IPS DF 4.7 (cell line): ENCODE measurements around the gene DUSP11.
A peak's percentile ranks its signal among the peaks of the same experiment; 100 is the strongest.
"Not testable (repeated sequence)": the region's sequence is repeated elsewhere in the genome, so short reads cannot be mapped to it uniquely, and the experiment has no call there.

Experiments
- DNase-seq: peaks from one replicate; pipeline ENCODE4 v3.0.0-alpha.2; 2013; ENCODE audit warnings: low spot score; ENCODE audit errors: extremely low read depth

Gene DUSP11

DNA sequence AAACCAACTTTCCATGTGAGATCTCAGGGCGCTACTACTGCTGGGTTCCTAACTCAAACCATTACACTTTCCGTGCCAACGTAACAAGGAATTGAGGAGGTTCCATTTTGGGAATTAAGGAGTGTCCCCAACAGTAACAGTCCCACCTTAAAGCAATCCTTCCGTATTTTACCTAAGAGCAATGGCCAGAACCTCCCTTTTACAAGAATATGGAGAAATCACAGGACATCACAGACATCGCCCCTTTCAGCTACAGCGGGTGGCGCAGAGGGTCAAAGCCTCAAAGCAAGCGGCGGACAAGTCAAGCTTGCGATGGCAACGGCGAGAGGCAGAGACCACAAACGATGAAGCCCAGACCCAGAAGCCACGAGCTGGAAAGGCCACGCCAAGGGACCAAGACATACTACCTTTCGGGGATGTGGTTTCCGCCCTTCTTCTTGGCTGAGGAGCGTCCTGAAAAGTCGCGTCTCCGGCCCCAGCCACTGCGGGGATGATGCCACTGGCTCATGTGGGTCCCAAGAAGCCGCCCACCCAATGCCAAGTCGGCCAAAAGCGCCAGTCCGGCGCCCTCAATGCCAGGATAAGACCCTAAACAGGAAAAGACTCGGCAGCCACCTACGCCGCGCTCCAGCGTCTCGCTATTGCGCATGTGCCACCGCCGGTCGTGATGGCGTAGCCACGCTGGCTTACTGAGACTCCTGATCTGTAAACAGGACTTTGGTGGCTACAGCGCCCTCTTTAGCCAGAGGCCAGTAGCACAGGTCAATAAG, at the start of gene DUSP11:
TSS of gene DUSP11 (minus strand) at position 637 of the 770 bp plus-strand sequence. CDS start at position 508, 129 bp downstream.
- DNase-seq = peak; percentile 79

DNA sequence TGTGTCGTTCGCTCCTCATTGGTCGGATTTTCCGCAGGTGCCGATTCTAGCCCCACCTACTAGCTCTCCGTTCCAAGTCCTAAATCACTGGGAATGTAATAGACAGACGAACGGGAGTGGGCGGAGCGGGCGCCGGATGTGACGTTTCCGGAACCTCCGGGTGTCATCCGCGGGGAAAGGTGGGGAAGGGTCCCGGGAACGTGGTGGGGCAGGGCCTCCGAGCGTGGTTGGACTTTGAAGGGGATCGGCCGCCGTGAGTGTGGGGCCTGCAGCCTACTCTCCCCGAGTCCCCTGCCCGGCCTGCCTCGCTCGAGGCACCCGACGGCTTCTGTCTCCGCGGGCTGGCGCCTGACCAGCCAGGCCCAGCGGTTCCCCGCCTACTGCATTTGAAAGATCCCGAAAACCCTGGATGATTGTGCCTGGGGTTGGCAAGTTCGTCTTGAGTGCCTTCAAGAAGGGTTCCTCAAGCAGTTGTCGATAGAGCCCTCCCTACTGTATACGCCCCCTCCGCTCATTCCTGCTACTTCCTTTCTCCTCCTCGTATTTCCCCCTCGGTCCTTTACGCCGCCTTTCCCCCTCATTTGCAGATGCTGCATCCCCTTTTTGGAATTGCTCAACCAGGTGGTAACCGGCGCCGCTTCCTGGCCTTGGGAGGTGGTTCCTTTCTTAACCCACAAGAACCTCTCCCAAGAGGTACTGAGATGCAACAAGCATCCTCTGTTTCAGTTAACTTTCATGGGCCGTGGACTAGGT, 49.1 kb upstream of the DUSP11 start, which contains the start of gene STAMBP:
TSS of gene STAMBP (plus strand) at position 144 of the 753 bp plus-strand sequence. CDS start 1,896 bp downstream, outside the sequence.
- peak; percentile 96 for DNase-seq

DNA sequence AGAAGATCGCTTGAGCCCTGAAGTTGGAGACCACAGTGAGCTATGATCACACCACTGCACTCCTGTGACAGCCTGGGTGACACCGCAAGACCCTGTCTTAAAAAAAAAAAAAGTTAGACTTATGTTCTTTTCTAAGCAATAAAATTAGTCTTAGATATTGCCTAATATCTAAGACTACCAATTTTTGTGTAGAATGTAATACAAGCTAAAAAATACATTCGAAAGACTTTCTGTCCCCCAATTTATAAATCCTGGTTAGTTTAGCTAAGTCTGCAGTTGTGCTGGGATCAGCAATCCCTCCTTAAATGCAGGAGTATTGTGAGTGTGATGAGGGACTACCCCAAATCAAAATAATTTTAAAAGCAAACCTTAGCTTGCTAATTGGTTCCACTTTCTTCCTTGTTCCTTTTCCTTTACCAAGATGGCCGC, 48.5 kb upstream of the DUSP11 start:
- DNase-seq = no peak

DNA sequence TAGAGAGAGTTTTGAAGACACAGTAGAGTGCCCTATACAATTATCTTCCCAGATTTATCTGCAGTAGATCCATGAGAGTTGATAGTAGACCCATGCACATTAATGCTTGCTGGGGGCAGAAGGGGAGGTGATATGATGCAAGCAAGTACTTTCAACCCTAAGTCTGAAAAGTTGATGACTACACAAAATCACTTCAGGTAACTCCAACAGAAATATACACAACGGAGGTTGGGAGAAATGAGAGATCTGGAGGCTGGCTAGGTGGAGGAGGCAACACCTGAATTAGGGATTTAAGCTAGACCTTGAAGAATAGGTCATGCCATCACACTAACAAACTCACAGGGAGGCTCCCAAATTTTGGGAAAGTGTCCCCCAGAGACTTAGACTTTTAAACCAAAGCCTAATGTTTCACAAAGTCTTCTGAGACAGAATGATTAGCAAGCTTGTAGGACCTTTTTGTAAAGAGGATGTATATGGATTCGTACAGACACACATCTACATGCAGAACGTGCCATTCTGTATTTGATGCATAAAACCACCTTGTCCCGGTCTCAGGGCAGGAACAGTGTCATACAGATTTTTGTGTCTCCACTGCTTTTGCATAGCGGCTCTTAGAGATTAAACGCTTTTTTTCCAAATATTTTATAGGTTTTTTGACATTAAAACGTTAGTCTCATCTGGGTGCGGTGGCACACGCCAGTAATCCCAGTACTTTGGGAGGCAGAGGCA, 47.9 kb upstream of the DUSP11 start:
- DNase-seq = no peak

DNA sequence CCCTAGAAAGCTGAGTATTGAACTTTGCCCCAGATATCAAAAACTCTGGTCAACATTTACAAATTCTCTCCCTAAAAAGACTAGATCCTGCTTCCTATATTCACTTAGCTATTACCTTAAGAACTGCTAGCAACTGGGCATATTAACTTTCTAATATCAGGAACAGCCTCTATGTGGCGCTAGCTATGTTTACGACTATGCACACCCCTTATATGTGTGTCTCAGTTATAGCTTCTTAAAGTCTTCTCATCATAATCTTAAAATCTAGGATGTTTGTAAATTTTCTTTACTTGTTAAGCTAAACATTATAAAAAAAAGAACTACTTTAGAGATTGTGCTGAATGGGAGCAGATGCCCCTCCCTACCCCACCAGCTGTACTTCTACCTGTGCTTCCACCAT, 47.1 kb upstream of the DUSP11 start:
- no peak for DNase-seq

DNA sequence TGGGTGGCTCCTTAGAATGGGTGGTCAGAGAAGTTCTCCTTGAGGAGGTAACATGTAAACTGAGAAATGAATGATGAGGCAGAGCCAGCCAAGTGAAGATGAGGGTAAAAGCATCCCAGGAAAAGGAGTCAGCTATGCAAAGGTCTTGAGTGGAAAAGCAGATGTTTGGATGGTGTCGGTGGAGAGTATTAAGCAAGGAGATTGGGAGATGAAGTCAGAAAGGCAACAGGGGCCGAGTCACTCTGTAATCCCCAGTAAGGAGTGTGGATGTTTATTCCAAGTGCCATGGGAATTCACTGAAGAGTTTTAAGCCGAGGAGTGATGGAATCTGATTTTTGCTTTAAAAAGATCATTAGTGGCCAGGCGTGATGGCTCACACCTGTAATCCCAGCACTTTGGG, 45.5 kb upstream of the DUSP11 start:
- no peak for DNase-seq

DNA sequence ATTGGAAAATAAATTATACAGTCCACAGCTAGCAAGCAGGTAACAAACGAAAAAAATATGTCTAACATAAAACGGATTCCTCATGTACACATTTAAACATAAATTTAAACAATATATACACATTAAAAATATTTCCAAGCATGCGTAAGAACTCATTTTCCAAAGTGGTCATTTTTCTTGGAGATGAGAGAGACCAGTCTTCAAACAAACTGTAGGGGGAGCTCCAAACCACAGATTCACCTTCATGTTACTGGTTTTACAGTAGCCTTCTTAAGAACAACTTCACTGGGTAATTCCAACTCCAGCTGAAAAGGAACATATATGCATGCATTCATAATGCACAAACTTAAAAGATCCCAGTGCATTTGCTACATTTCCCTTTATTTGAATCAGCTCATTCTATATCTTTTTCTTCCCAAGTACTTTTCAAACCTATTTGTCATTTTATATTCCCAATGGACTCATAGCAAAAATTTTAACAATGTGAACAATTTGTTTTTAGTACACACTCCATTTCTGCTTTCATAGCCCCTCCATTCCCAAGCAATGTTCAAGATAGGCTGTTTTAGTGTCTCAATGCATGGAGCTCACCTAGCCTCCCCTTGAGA, 44.1 kb upstream of the DUSP11 start:
- DNase-seq = no peak

DNA sequence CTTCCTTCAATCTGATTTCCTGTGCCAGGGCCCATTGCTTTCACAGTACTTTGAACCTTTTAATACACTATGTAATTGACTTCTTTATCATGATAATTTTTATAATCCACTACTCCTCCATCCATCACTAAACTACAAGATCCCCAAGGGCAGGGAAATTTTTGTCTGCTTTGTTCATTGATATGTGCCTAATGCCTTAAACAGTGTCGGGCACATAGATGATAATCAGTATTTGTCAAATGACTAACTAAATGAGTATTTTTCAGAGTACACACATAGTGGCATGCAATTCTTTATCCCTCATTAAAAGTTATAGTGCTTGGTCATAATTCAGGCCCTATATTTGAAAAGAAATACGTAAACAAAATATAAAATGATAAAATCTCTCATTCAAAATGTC, 43.5 kb upstream of the DUSP11 start:
- no peak for DNase-seq

DNA sequence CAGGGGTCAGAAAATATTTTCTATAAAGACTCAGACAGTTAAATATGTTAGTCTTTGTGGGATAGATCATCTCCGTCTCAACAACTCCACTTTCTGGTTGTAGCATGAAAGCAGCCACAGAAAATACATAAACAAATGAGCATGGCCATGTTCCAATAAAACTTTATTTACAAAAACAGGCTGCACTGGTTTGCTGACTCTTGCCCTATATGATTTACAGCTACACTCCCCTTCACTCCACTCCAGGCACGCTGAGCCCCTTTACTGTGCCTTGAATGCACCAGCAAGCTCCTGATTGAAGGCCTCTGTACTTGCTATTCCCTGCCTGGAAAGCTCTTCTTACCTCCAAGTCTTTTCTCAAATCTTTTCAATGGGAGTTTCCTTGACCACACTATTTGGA, 43.1 kb upstream of the DUSP11 start:
- DNase-seq = no peak

DNA sequence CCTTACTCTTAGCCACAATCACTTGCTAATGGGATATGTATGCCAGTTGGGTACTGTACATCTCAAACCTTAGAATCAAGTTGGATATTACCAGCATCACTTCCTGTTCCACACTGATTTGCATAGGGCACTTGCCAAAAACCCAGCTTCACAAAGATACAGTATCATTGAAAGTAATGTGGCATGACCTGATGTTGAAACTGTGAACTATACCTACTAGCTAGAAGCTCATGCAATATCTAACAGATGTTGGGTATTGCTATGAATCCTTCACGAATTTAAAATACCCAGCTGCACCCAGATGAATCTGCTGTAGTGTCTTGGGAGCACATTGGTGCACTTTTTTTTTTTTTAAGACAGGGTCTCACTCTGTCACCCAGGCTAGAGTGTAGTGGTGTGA, 42.4 kb upstream of the DUSP11 start:
- no peak for DNase-seq

DNA sequence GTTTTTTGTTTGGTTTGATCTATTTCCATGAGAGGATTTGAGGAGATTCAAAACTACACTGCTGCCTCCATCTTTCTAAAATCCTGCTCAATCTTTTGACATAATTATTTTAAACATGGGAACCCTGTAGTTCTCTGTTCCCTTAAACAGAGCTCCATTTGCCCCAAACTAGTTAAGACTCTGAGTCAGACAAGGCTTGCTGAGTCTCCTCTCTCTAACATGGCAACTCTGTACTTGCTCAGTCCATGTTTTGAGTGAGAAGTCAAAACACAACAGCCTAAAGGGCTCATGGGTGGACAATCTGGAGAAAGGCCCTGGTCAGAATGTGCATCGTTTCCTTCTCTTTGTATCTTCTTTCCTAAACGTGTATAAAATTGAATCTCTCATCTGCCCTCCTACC, 41.8 kb upstream of the DUSP11 start:
- DNase-seq = no peak

DNA sequence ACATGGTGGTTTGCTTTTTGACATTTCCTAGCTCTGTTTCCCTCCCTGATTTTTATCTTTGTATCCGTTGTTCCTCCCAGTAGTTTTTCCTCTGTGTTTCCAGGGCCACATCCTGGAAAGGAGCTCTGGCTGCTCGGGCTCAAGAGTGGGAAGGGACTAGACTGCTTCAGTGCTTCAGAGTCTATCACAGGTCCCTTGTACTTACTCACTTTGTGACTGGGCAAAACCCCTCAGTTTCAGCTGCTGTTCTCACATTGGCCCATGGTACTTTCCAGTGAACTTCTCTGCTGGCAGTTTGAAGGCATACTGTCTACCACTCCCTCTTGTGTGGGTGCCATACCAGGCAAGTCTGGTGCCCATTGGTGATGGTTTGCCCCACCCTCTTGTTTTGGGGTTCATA, 41.3 kb upstream of the DUSP11 start:
- DNase-seq = no peak

DNA sequence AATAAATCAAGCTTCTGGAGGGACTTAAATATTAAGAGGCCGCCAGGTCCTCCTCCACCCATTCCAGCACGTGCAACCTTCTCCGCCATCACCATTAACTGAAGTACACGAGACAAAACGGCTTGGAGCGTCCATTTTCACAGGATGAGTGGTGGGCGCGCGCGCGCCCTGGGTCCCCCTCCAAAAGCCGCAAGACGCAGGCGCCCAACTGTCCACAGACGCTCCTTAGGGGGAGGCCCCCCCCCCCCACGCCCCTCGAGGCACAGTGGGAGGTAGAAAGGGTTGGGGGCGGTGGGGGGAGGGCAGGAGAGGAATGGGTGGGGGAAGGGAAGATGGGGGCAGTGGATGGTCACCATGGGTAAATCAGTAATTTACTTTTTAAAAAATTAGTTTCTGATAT, 38.4 kb upstream of the DUSP11 start:
- no peak for DNase-seq

DNA sequence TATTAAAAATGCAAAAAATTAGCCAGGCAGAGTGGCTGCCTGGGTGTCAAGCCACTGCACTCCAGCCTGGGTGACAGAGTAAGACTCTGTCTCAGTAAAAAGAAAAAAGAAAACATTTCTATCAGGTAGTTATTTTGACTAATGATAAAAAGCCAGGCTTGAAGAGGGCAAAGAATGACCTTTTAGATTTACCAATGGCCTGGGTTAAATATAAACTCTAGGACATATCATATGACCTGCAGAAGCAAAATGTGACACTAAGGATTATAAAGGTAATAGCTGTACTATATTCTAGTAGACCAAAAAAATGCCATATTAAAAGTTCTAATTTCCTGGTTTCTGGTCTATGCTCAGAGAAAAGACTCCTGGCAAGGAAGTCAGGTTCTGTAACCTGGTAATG, 32.7 kb upstream of the DUSP11 start:
- no peak for DNase-seq

DNA sequence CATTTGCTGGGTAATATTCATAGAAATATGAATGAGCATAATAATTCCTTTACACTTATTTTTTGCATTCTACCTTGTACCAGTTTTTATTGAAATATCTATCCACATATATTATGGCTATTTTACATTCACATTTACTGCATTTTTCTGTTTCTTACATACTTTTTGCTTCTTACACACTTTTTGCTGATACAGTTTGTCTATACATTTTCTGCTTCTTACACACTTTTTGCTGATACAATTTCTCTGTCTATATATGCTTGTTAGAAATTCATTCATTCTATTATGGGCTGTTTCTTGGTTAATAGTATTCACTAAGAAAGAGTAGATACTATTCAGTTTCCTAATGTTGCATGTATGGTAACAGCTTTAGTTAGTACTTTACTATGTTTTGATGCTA, 32.0 kb upstream of the DUSP11 start:
- no peak for DNase-seq

DNA sequence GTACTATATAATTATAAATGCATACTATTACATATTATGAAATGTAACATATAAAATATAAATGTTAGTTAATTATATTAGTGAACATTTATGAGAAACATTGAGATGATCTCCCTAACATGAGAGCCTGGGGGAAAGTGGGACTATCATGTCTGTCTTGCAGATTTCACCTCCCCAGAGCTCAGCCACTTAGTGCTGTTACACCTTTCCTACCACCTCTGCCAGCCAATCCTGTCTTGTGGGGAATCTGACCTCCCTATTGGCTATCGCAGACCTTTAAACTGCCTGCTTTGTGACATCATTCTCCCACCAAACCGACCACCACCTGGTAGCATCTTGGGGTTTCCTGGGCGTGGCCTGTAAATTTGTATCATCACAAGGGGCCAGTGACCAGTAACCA, 4.0 kb upstream of the DUSP11 start, which contains the start of gene C2orf78:
TSS of gene C2orf78 (plus strand) at position 301 of the 400 bp plus-strand sequence. CDS start 127 bp downstream, outside the sequence.
- not testable (repeated sequence) for DNase-seq

DNA sequence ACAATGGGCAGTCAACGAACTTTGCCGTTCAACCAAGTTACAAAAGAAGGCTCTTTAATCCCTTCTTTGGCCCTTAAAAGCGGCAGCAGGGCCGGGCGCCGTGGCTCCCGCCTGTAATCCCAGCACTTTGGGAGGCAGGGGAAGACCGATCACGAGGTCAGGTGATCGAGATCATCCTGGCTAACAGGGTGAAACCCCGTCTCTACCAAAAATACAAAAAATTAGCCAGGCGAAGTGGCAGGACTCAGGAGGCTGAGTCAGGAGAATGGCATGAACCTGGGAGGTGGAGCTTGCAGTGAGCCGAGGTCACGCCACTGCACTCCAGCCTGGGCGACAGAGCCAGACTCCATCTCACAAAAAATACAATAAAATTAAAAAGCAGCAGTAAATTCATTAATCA, 3.5 kb upstream of the DUSP11 start:
- DNase-seq = not testable (repeated sequence)

DNA sequence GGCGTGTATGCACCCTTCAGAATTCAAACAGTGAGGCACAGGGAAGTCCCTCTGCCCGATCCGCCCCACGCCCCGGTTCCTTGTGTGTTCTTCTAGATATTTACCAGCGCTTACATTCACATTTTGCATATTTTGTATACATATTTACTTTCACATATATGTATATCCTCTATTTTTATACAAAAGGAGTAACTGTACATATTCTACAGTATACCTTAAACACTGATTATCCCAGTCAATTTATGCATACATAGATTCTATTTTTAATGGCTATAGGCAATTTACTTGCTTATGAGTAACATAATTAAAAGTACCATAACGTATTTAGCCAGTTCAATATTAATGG, 307 bp upstream of the DUSP11 start:
- no peak for DNase-seq

DNA sequence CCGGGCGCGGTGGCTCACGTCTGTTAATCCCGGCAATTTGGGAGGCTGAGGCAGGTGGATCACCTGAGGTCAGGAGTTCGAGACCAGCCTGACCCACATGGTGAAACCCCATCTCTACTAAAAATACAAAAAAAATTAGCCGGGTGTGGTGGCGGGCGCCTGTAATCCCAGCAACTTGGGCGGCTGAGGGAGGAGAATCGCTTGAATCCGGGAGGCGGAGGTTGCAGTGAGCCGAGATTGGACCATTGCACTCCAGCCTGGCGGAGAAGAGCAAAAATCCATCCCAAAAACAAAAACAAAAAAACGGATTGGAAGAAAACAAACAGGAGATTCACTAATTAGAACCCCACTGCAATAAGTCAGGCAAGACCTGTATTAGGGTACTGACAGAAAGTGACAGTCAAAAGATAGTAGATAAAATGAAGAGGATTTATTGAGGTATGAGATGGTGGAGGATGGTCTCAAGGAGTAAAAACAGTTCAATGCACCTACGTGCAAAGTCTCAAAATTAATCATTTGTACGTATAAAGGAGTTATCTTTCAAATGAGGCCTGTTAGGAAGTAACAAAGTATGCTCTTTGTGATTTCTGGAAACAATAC, 936 bp downstream of the DUSP11 start:
- DNase-seq = not testable (repeated sequence)

DNA sequence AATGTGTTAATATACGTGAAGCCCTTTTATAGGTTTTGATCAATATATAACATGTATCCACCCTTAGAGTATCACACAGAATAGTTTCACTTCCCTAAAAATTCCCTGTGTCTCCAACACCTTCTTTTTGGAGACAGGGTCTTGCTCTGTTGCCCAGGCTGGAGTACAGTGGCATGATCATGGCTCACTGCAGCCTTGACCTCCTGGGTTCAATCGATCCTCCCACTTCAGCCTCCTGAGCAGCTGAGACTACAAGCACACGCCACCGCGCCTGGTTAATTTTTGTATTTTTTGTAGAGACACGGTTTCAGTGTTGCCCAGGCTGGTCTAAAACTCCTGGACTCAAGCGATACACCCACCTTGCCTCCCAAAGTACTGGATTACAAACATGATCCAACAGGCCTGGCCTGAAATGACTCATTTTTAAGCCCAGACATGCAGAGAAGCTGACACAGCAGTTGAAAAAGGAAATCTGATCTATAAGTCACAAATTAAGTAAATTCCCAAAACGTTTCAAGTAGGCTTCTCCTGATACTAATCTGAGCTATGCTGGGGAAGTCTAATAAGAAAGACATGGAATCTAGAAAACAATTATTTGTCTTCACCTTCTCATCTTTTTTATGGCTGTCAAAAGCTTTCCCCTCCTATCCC, 2.9 kb downstream of the DUSP11 start:
- DNase-seq = no peak

DNA sequence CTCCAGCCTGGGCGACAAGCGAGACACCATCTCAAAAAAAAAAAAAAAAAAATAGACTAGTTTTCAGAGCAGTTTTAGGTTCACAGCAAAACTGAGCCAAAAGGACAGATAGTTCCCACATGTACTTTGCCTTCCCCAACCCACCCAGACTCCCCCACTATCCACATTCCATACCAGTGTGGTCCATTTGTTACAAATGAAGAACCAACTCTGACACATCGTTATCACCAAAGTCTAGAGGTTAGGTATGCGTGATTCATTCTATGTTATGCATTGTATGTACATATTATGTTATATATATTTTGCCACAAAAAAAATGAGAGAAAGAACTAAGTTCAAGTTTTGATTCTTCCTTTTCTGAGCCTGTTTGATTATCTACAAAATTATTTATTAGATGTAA, 3.5 kb downstream of the DUSP11 start:
- no peak for DNase-seq
